A549 (cell line): ENCODE results near the gene MAML1. TPM values are rescaled to one million over a fixed set of nuclear protein-coding genes. Genes with fewer than 3 reads are reported as not detected.

Experiments used
- ATAC-seq, 2 experiments: fragments of 200-7000 bp in 1 of 2; fragments of >200 bp in 1 of 2; cut with Nextera tagmentation in 1 of 2; cut with Tn5 transposase in 1 of 2; 3 replicates each; pipeline versions ENCODE4 v1.8.0 to v1.9.1; 2018 to 2020; ENCODE audit warnings: mild to moderate bottlenecking in 1 of 2, moderate library complexity in 1 of 2
- CTCF ChIA-PET: fragments of 300-600 bp; sonication (Branson Sonifier 250); formaldehyde crosslinking; extraction: SDS; loops from one replicate; lab custom pipeline; 2021; ENCODE audit warnings: antibody characterized with exemption, inconsistent platforms; lab: Yijun Ruan, JAX
- POLR2A ChIA-PET: fragments of 350-600 bp; formaldehyde crosslinking; extraction: SDS; loops from one replicate; lab custom pipeline; 2021; ENCODE audit warnings: antibody characterized with exemption, inconsistent platforms; lab: Yijun Ruan, JAX
- DNase-seq, 2 experiments: peaks; one replicate each; pipeline versions ENCODE4 v3.0.0 to v3.0.0-alpha.2; 2011 to 2016; ENCODE audit warnings: low read depth in 1 of 2, low spot score in 1 of 2
- FAIRE-seq: peaks from 2 replicates; lab custom pipeline; 2011; peaks lifted over from hg19 to GRCh38; lab: Jason Lieb, UNC
- H3K27ac ChIP-seq, 2 experiments: fragments of >200 bp; sonication (Bioruptor Twin); formaldehyde crosslinking; 3 replicates each; pipeline ENCODE4 v1.5.1; 2016 to 2017
- H3K4me1 ChIP-seq: fragments of >200 bp; sonication (Bioruptor Twin); formaldehyde crosslinking; 3 replicates; pipeline ENCODE4 v1.6.1; 2016
- H3K4me2 ChIP-seq: fragments of >200 bp; sonication (Bioruptor Twin); formaldehyde crosslinking; 3 replicates; pipeline ENCODE4 v1.6.1; 2016
- H3K4me3 ChIP-seq: fragments of >200 bp; sonication (Bioruptor Twin); formaldehyde crosslinking; 3 replicates; pipeline ENCODE4 v1.5.1; 2016
- H3K9me3 ChIP-seq: fragments of >200 bp; sonication (Bioruptor Twin); formaldehyde crosslinking; 3 replicates; pipeline ENCODE4 v1.6.1; 2016
- CBX2 ChIP-seq: fragments of 200-600 bp; sonication (generic); IDR thresholded peaks from 2 replicates; pipeline ENCODE4 v1.6.1; 2016; ENCODE audit warnings: low read depth, mild to moderate bottlenecking, borderline replicate concordance
- CBX8 ChIP-seq: fragments of 200-600 bp; sonication (generic); IDR thresholded peaks from 2 replicates; pipeline ENCODE4 v1.6.1; 2016
- CEBPB ChIP-seq, 2 experiments: fragments of >200 bp in 1 of 2; sonication (Bioruptor Twin) in 1 of 2; formaldehyde crosslinking in 1 of 2; IDR thresholded peaks; 2 replicates each; pipeline ENCODE4 v1.6.1; 2012 to 2016
- CHD2 ChIP-seq: fragments of 150-350 bp; IDR thresholded peaks from 2 replicates; pipeline ENCODE4 v1.6.1; 2014; ENCODE audit warnings: low read length; ENCODE audit not compliant: partially characterized antibody
- CHD4 ChIP-seq: fragments of 200-600 bp; sonication (generic); IDR thresholded peaks from 2 replicates; pipeline ENCODE4 v1.6.1; 2016; ENCODE audit warnings: antibody characterized with exemption, mild to moderate bottlenecking, borderline replicate concordance
- CTCF ChIP-seq: fragments of >200 bp; sonication (Bioruptor Twin); formaldehyde crosslinking; IDR thresholded peaks from 3 replicates; pipeline ENCODE4 v1.5.1; 2016
- EHMT2 ChIP-seq: fragments of 200-600 bp; sonication (generic); IDR thresholded peaks from 2 replicates; pipeline ENCODE4 v1.6.1; 2016; ENCODE audit warnings: antibody characterized with exemption, low read depth, mild to moderate bottlenecking, moderate library complexity
- FOSL2 ChIP-seq, 2 experiments: fragments of 450-650 bp in 1 of 2; fragments of >200 bp in 1 of 2; sonication (Bioruptor Twin) in 1 of 2; formaldehyde crosslinking; IDR thresholded peaks; 2 replicates each; pipeline versions ENCODE4 v1.5.0 to v1.6.1; 2016 to 2020; ENCODE audit warnings: mild to moderate bottlenecking in 1 of 2, moderate library complexity in 1 of 2
- FOXS1 ChIP-seq: fragments of 250-450 bp; sonication (Bioruptor Pico); IDR thresholded peaks from 2 replicates; pipeline ENCODE4 v1.5.0; 2020; ENCODE audit warnings: mild to moderate bottlenecking, moderate library complexity
- HEYL ChIP-seq: fragments of 250-450 bp; sonication (Bioruptor Pico); IDR thresholded peaks from 2 replicates; pipeline ENCODE4 v1.8.0; 2021; ENCODE audit warnings: mild to moderate bottlenecking, moderate library complexity
- JUN ChIP-seq, 2 experiments: fragments of >200 bp; sonication (Bioruptor Twin); formaldehyde crosslinking; IDR thresholded peaks; 2 replicates in 1 of 2; 3 replicates in 1 of 2; pipeline ENCODE4 v1.6.1; 2016 to 2017
- JUNB ChIP-seq: fragments of >200 bp; sonication (Bioruptor Twin); formaldehyde crosslinking; IDR thresholded peaks from 2 replicates; pipeline ENCODE4 v1.6.1; 2016
- KDM1A ChIP-seq: fragments of 200-600 bp; sonication (generic); IDR thresholded peaks from 2 replicates; pipeline ENCODE4 v1.6.1; 2016; ENCODE audit warnings: low read depth, mild to moderate bottlenecking
- MAFK ChIP-seq: fragments of 450-650 bp; IDR thresholded peaks from 2 replicates; pipeline ENCODE4 v1.6.1; 2014; ENCODE audit not compliant: partially characterized antibody
- MYC ChIP-seq: IDR thresholded peaks from 2 replicates; pipeline ENCODE4 v1.6.1; 2012; ENCODE audit warnings: mild to moderate bottlenecking, inconsistent platforms, low read length, improper control_type of control experiment, borderline replicate concordance
- NFE2L2 ChIP-seq: fragments of 150-350 bp; conservative IDR thresholded peaks from 2 replicates; pipeline ENCODE4 v1.6.1; 2014; ENCODE audit warnings: low read length
- PHF8 ChIP-seq: fragments of 200-600 bp; sonication (generic); IDR thresholded peaks from 2 replicates; pipeline ENCODE4 v1.6.1; 2016; ENCODE audit warnings: low read depth, mild to moderate bottlenecking, antibody characterized with exemption, moderate library complexity, borderline replicate concordance
- POLR2A ChIP-seq: IDR thresholded peaks from 2 replicates; pipeline ENCODE4 v1.6.1; 2012; ENCODE audit warnings: mild to moderate bottlenecking, low read length
- RAD21 ChIP-seq, 2 experiments: fragments of >200 bp in 1 of 2; sonication (Bioruptor Twin) in 1 of 2; formaldehyde crosslinking in 1 of 2; IDR thresholded peaks in 1 of 2; conservative IDR thresholded peaks in 1 of 2; 2 replicates in 1 of 2; 3 replicates in 1 of 2; pipeline ENCODE4 v1.6.1; 2012 to 2018; ENCODE audit warnings: inconsistent platforms in 1 of 2
- RARB ChIP-seq: fragments of 250-450 bp; sonication (Bioruptor Pico); IDR thresholded peaks from 2 replicates; pipeline ENCODE4 v1.8.0; 2021; ENCODE audit warnings: mild to moderate bottlenecking, moderate library complexity
- RFX5 ChIP-seq: fragments of 450-650 bp; IDR thresholded peaks from 2 replicates; pipeline ENCODE4 v1.7.1; 2014; ENCODE audit warnings: antibody characterized with exemption, mild to moderate bottlenecking, moderate library complexity
- SMC3 ChIP-seq: fragments of >200 bp; sonication (Bioruptor Twin); formaldehyde crosslinking; IDR thresholded peaks from 3 replicates; pipeline ENCODE4 v1.6.1; 2018; ENCODE audit warnings: inconsistent platforms
- SREBF2 ChIP-seq: fragments of 450-650 bp; IDR thresholded peaks from 2 replicates; pipeline ENCODE4 v1.6.1; 2014; ENCODE audit warnings: mild to moderate bottlenecking, moderate library complexity
- ZSCAN20 ChIP-seq: fragments of 250-450 bp; sonication (Bioruptor Pico); IDR thresholded peaks from 2 replicates; pipeline ENCODE4 v1.8.0; 2022; ENCODE audit warnings: mild to moderate bottlenecking, moderate library complexity
- WGBS: methylation state at CpG from one replicate; pipeline ENCODE4 v1.1.6; 2017; ENCODE audit errors: missing lambda C conversion rate; 5-methylcytosine and 5-hydroxymethylcytosine counted together
- polyA plus RNA-seq, 4 experiments: library from polyadenylated mRNA; depleted of rRNA in 3 of 4; stranded (reverse); fragments of >200 nt; fragmentation: RNase III in 1 of 4; extraction: RNeasy Plus Mini Kit Qiagen cat#74134 plus additional on column Dnase treatment in 1 of 4; gene quantifications; 2 replicates in 3 of 4; 3 replicates in 1 of 4; pipeline ENCODE4 v1.2.3, GENCODE V29; 2011 to 2017

Gene MAML1
- polyA plus RNA-seq, 2 of the 4 experiments (the other 2 are of a cell fraction), result 6.9 to 12.0 TPM

GRCh38 chr5:179753971-179754370 is 21.3 kb downstream of the MAML1 start:
- ATAC-seq (no peak; a peak in 1 of 6 replicates), DNase-seq (no peak), FAIRE-seq (no peak)
- POLR2A ChIA-PET, result no interaction called here
- TF ChIP-seq MAFK (no peak), POLR2A (no peak), SMC3 (no peak), HEYL (no peak), RARB (CRISPR knock-in tag) (no peak), FOSL2 (IDR thresholded peaks at IDR 0.05) (no peak), FOSL2 (CRISPR knock-in tag; IDR thresholded peaks at IDR 0.05) (no peak), CEBPB (IDR thresholded peaks at IDR 0.05) (peak in 1 of 2 experiments; percentile 40; a peak in 1 of 4 replicates), JUNB (no peak)
- Histone ChIP-seq H3K4me2 (no peak overlapping the region), H3K9me3 (no peaks in the 10 kb centered on the region), H3K27ac (no peak overlapping the region), H3K4me3 (no peak overlapping the region), H3K4me1 (peaks cover 15% of the 10 kb centered on the region)
- CTCF ChIA-PET, result interaction anchor here (0.8 to 5.1 kb wide), 2 partner anchors 11 to 34 kb away, joined by 3 to 48 read pairs; no protein-coding TSS in a partner anchor
- 95% methylated on average over 5 of the region's 5 CpGs for WGBS

- no peak for TF ChIP-seq CHD2
- peaks cover 15% of the 10 kb centered on the region for H3K4me1 ChIP-seq
- WGBS, result 83% methylated on average over 2 of the region's 2 CpGs
- no peak overlapping the region for H3K4me3 ChIP-seq
- peak overlapping the region; percentile 18; the same call in 1 of the 3 replicates for H3K4me2 ChIP-seq
- ATAC-seq (peak in 1 of 2 experiments; percentile 40; a peak in 1 of 6 replicates), DNase-seq (no peak), FAIRE-seq (no peak)
- H3K9me3 ChIP-seq, result no peaks in the 10 kb centered on the region
- POLR2A ChIA-PET, result interaction anchor here (1.3 kb wide), 1 partner anchor 23 kb away, joined by 3 read pairs; the partner anchor contains the start of gene MAML1
- H3K27ac ChIP-seq, result no peak overlapping the region
- CTCF ChIA-PET, result interaction anchor here (0.8 to 5.1 kb wide), 5 partner anchors 10 to 112 kb away, joined by 3 to 48 read pairs (median 4); no protein-coding TSS in a partner anchor
Measured at GRCh38 chr5:179755022-179755421, 22.4 kb downstream of the MAML1 start.

- ChIA-PET POLR2A (no interaction called here), CTCF (interaction anchor here (0.7 to 1.3 kb wide), 3 partner anchors 9 to 43 kb away, joined by 3 read pairs; partner anchors contain the start of gene MAML1)
- FAIRE-seq (no peak), ATAC-seq (no peak), DNase-seq (no peak)
- Histone ChIP-seq H3K27ac (no peak overlapping the region), H3K4me2 (no peak overlapping the region), H3K4me1 (peaks cover 36% of the 10 kb centered on the region), H3K9me3 (no peaks in the 10 kb centered on the region), H3K4me3 (no peak overlapping the region)
- no peak for TF ChIP-seq CBX2
- TF ChIP-seq SREBF2, result no peak
- TF ChIP-seq POLR2A, result no peak
- no peak for TF ChIP-seq PHF8
- TF ChIP-seq CTCF, result no peak
- TF ChIP-seq KDM1A, result no peak
- TF ChIP-seq HEYL, result no peak
- TF ChIP-seq CBX8, result no peak
- no peak for TF ChIP-seq RAD21 (conservative IDR thresholded peaks at IDR 0.05 in 1 of 2, IDR thresholded peaks at IDR 0.05 in 1 of 2)
- TF ChIP-seq FOSL2 (IDR thresholded peaks at IDR 0.05), result no peak
- no peak for TF ChIP-seq FOSL2 (CRISPR knock-in tag; IDR thresholded peaks at IDR 0.05)
- TF ChIP-seq NFE2L2, result no peak
- no peak for TF ChIP-seq SMC3
- no peak for TF ChIP-seq EHMT2
- TF ChIP-seq RFX5, result no peak
- no peak for TF ChIP-seq ZSCAN20 (CRISPR knock-in tag)
- TF ChIP-seq MYC, result no peak
- no peak for TF ChIP-seq CHD4
- TF ChIP-seq FOXS1, result no peak
- no peak for TF ChIP-seq JUN (IDR thresholded peaks at IDR 0.05)
- 97% methylated on average over 8 of the region's 8 CpGs for WGBS
Measured at GRCh38 chr5:179758955-179759354, 26.3 kb downstream of the MAML1 start.
